ENCODE data around the gene GNG13. TPM values are rescaled to one million over a fixed set of nuclear protein-coding genes. Genes with fewer than 3 reads are reported as not detected.
A peak's percentile ranks its signal among the peaks of the same experiment; 100 is the strongest.

Gene GNG13
- polyA plus RNA-seq, 2 of the 4 experiments (the other 2 are of a cell fraction): 0.09 TPM; not detected in 1

DNA sequence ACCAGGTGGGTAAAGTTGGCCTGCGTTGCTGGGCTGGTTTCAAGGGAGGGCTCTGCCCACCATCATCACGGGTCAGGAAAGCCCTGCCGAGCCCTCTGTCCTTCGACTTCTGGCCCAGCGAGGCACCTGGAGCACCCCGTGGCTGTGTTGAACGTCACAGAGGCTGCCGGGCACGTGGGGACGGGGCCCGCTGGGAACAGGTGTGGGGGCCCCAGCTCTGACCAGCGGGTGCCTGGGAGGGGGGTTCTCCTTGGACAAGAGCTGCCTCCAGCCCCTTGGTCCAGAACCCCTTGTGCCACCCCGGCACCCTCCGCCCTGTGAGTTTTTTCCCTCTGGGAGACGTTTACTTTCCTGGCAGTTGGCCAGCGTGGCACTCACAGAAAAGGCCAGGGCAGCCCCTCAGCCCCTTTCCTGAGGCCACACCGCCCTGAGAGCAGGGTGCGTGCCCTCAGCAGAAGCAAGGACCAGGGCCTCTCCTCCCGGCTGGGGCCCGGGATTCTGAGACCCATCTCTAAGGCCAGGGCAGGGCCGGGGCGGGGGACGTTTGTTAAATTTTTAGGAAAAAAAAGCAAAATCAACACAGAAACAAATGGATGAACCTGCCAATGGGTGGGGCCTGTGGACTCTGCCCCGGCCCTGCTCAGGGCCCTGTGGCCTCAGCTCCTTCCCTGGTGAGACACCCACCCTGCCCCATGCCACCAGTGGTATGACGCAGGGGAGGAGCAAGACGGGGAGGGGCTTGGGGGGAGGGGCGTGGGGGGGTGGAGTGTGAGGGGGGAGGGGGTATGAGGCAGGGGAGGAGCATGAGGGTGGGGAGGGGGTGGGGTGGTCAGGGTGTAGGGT lies 31.3 kb upstream of the GNG13 start:
- ChIA-PET CTCF (interaction anchor here (1.1 to 1.2 kb wide), 3 partner anchors 9 to 274 kb away, joined by 3 to 4 read pairs (median 4); no protein-coding TSS in a partner anchor), POLR2A (no interaction called here)
- ATAC-seq (no peak), DNase-seq (ENCODE audit: low read depth in 1 of 2, low spot score in 1 of 2) (no peak), FAIRE-seq (no peak)
- peaks cover 3% of the 10 kb centered on the region; the same call in 1 of the 3 replicates for H3K4me1 ChIP-seq
- no peak overlapping the region for H3K27ac ChIP-seq
- WGBS (ENCODE audit: missing lambda C conversion rate): 60% methylated on average over 22 of the region's 27 CpGs
- no peak for TF ChIP-seq KDM1A (IDR thresholded peaks at IDR 0.05; ENCODE audit: low read depth)
- TF ChIP-seq ZC3H11A (IDR thresholded peaks at IDR 0.05): no peak
- no peak for TF ChIP-seq CBX8 (IDR thresholded peaks at IDR 0.05)
- no peak for TF ChIP-seq RCOR1 (IDR thresholded peaks at IDR 0.05; ENCODE audit: low read depth, low read length)
- TF ChIP-seq TP53 (CRISPR knock-in tag; IDR thresholded peaks at IDR 0.05): no peak
- TF ChIP-seq CBX2 (IDR thresholded peaks at IDR 0.05; ENCODE audit: borderline replicate concordance, low read depth): no peak
- TF ChIP-seq HOXA7 (CRISPR knock-in tag; IDR thresholded peaks at IDR 0.05): no peak
- no peak for TF ChIP-seq ZFP36 (IDR thresholded peaks at IDR 0.05; ENCODE audit: borderline replicate concordance, partially characterized antibody)
- TF ChIP-seq TFCP2L1 (CRISPR knock-in tag; IDR thresholded peaks at IDR 0.05): no peak
- no peak for TF ChIP-seq HEYL (CRISPR knock-in tag; IDR thresholded peaks at IDR 0.05)
- TF ChIP-seq, protein P1, sequence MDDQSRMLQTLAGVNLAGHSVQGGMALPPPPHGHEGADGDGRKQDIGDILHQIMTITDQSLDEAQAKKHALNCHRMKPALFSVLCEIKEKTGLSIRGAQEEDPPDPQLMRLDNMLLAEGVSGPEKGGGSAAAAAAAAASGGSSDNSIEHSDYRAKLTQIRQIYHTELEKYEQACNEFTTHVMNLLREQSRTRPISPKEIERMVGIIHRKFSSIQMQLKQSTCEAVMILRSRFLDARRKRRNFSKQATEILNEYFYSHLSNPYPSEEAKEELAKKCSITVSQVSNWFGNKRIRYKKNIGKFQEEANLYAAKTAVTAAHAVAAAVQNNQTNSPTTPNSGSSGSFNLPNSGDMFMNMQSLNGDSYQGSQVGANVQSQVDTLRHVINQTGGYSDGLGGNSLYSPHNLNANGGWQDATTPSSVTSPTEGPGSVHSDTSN (IDR thresholded peaks at IDR 0.05): no peak
- TF ChIP-seq, protein P2, sequence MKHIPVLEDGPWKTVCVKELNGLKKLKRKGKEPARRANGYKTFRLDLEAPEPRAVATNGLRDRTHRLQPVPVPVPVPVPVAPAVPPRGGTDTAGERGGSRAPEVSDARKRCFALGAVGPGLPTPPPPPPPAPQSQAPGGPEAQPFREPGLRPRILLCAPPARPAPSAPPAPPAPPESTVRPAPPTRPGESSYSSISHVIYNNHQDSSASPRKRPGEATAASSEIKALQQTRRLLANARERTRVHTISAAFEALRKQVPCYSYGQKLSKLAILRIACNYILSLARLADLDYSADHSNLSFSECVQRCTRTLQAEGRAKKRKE (CRISPR knock-in tag; IDR thresholded peaks at IDR 0.05; ENCODE audit: low read depth): no peak
- TF ChIP-seq PHF8 (IDR thresholded peaks at IDR 0.05; ENCODE audit: borderline replicate concordance, low read depth): no peak
- no peak for TF ChIP-seq KDM5A (IDR thresholded peaks at IDR 0.05)
- no peak for TF ChIP-seq ESRRA (IDR thresholded peaks at IDR 0.05; ENCODE audit: borderline replicate concordance, low read length)
- TF ChIP-seq EHMT2 (IDR thresholded peaks at IDR 0.05; ENCODE audit: low read depth): no peak
- TF ChIP-seq SMC3 (IDR thresholded peaks at IDR 0.05): no peak
- no peak for TF ChIP-seq ZNF302 (CRISPR knock-in tag; IDR thresholded peaks at IDR 0.05)
- TF ChIP-seq, protein P3, sequence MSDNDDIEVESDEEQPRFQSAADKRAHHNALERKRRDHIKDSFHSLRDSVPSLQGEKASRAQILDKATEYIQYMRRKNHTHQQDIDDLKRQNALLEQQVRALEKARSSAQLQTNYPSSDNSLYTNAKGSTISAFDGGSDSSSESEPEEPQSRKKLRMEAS (IDR thresholded peaks at IDR 0.05): no peak
- H3K4me2 ChIP-seq: no peak overlapping the region
- H3K9me3 ChIP-seq: peaks cover 14% of the 10 kb centered on the region
- no peak overlapping the region for H3K4me3 ChIP-seq

DNA sequence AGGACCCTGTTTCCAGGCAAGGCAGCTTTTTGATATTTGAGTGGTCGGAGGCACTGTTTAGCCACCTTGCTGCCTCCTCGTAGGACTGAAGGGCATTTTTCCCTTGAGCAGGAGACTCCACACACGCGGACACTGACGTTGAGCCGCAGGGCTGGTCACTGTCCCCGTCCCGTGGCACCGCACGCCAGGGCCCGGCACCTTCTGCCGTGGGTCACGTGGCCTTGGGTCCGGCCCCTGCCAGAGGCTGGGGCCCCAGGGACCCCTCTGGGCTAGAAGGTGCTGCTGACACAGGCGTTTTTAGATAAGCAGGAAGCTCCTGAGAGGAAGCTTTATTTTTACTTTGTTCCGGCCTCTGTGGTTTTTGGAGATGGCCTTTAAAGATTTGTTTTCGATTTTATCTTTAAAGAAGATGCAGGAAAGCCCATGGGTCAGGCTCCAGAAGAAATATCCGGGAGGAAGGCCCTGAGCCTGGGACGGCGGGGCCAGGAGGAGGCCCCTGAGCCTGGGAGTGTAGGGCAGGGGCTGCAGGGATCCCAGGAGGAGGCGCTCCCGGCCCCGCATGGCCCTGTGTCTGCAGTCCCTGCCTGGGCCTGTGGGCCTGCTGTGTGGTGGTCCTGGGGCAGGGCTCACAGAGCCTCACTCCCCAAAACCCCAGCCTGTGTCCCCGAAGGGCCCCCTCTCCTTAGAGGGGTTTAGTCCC lies 30.5 kb upstream of the GNG13 start:
- no peak overlapping the region for H3K4me3 ChIP-seq
- CTCF ChIA-PET: interaction anchor here (1.2 kb wide), 1 partner anchor 275 kb away, joined by 4 read pairs; no protein-coding TSS in a partner anchor
- no peak overlapping the region for H3K4me2 ChIP-seq
- peaks cover 3% of the 10 kb centered on the region; the same call in 1 of the 3 replicates for H3K4me1 ChIP-seq
- WGBS (ENCODE audit: missing lambda C conversion rate): 75% methylated on average over 24 of the region's 24 CpGs
- POLR2A ChIA-PET: no interaction called here
- ATAC-seq: peak in 1 of 2 experiments; percentile 35; a peak in 1 of 6 replicates
- TF ChIP-seq HDAC2 (IDR thresholded peaks at IDR 0.05) (no peak), HEYL (CRISPR knock-in tag; IDR thresholded peaks at IDR 0.05) (no peak), NPAS2 (CRISPR knock-in tag; IDR thresholded peaks at IDR 0.05; ENCODE audit: borderline replicate concordance) (no peak), ZSCAN20 (CRISPR knock-in tag; IDR thresholded peaks at IDR 0.05) (no peak), EHF (CRISPR knock-in tag; IDR thresholded peaks at IDR 0.05) (no peak)
- TF ChIP-seq, protein P4, sequence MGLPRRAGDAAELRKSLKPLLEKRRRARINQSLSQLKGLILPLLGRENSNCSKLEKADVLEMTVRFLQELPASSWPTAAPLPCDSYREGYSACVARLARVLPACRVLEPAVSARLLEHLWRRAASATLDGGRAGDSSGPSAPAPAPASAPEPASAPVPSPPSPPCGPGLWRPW (IDR thresholded peaks at IDR 0.05): no peak
- TF ChIP-seq, protein P1 (IDR thresholded peaks at IDR 0.05): no peak
- TF ChIP-seq, protein P5, sequence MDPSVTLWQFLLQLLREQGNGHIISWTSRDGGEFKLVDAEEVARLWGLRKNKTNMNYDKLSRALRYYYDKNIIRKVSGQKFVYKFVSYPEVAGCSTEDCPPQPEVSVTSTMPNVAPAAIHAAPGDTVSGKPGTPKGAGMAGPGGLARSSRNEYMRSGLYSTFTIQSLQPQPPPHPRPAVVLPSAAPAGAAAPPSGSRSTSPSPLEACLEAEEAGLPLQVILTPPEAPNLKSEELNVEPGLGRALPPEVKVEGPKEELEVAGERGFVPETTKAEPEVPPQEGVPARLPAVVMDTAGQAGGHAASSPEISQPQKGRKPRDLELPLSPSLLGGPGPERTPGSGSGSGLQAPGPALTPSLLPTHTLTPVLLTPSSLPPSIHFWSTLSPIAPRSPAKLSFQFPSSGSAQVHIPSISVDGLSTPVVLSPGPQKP (IDR thresholded peaks at IDR 0.05; ENCODE audit: low read depth, low read length): no peak
- TF ChIP-seq, protein P6, sequence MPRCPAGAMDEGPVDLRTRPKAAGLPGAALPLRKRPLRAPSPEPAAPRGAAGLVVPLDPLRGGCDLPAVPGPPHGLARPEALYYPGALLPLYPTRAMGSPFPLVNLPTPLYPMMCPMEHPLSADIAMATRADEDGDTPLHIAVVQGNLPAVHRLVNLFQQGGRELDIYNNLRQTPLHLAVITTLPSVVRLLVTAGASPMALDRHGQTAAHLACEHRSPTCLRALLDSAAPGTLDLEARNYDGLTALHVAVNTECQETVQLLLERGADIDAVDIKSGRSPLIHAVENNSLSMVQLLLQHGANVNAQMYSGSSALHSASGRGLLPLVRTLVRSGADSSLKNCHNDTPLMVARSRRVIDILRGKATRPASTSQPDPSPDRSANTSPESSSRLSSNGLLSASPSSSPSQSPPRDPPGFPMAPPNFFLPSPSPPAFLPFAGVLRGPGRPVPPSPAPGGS (IDR thresholded peaks at IDR 0.05): no peak
- no peak for DNase-seq (ENCODE audit: low read depth in 1 of 2, low spot score in 1 of 2)
- no peak for FAIRE-seq
- H3K27ac ChIP-seq: no peak overlapping the region
- peaks cover 8% of the 10 kb centered on the region for H3K9me3 ChIP-seq
